Measurements from ENCODE around the gene LY6G6D.

Gene LY6G6D

GRCh38 chr6:31740397-31741223, 25.5 kb downstream of the LY6G6D start:
- no peak for DNase-seq (ENCODE audit: low read depth, low spot score)
- in situ Hi-C loops (cut with HindIII; ENCODE audit: low sequenced_read_pairs) = no loop called here
- H3K4me3 ChIP-seq (ENCODE audit: low read depth, low read length) = peak overlapping the region; percentile 82
- TF ChIP-seq CTCF (IDR thresholded peaks at IDR 0.05; ENCODE audit: low read depth, low read length) = no peak

GRCh38 chr6:31741815-31742214, 26.7 kb downstream of the LY6G6D start:
- in situ Hi-C loops (cut with HindIII; ENCODE audit: low sequenced_read_pairs) = no loop called here
- no peak for DNase-seq (ENCODE audit: low read depth, low spot score)
- TF ChIP-seq CTCF (IDR thresholded peaks at IDR 0.05; ENCODE audit: low read depth, low read length) = no peak
- no peak overlapping the region for H3K4me3 ChIP-seq (ENCODE audit: low read depth, low read length)

- no peak overlapping the region for H3K4me3 ChIP-seq (ENCODE audit: low read depth, low read length)
- in situ Hi-C loops (cut with HindIII; ENCODE audit: low sequenced_read_pairs) = no loop called here
- no peak for TF ChIP-seq CTCF (IDR thresholded peaks at IDR 0.05; ENCODE audit: low read depth, low read length)
- DNase-seq (ENCODE audit: low read depth, low spot score) = no peak
These were observed 27.7 kb downstream of the LY6G6D start for GRCh38 chr6:31742894-31743293.

- H3K4me3 ChIP-seq (ENCODE audit: low read depth, low read length) = no peak overlapping the region
- no peak for DNase-seq (ENCODE audit: low read depth, low spot score)
- TF ChIP-seq CTCF (IDR thresholded peaks at IDR 0.05; ENCODE audit: low read depth, low read length) = no peak
- in situ Hi-C loops (cut with HindIII; ENCODE audit: low sequenced_read_pairs) = no loop called here
These were observed 29.3 kb downstream of the LY6G6D start for GRCh38 chr6:31744422-31744821.

- no peak for DNase-seq (ENCODE audit: low read depth, low spot score)
- H3K4me3 ChIP-seq (ENCODE audit: low read depth, low read length) = no peak overlapping the region
- TF ChIP-seq CTCF (IDR thresholded peaks at IDR 0.05; ENCODE audit: low read depth, low read length) = no peak
- in situ Hi-C loops (cut with HindIII; ENCODE audit: low sequenced_read_pairs) = no loop called here
These were observed 34.3 kb downstream of the LY6G6D start for GRCh38 chr6:31749301-31750036.

- in situ Hi-C loops (cut with HindIII; ENCODE audit: low sequenced_read_pairs) = no loop called here
- peak; percentile 45 for DNase-seq (ENCODE audit: low read depth, low spot score)
- TF ChIP-seq CTCF (IDR thresholded peaks at IDR 0.05; ENCODE audit: low read depth, low read length) = no peak
These were observed 35.4 kb downstream of the LY6G6D start for GRCh38 chr6:31750411-31751022.

More at GRCh38 chr6:31750411-31751022, 35.4 kb downstream of the LY6G6D start:
- no peak overlapping the region for H3K4me3 ChIP-seq (ENCODE audit: low read depth, low read length)
